Ovary (tissue), 9 donors: ENCODE data around the gene CDK19. TPM values are rescaled to one million over a fixed set of nuclear protein-coding genes. Genes with fewer than 3 reads are reported as not detected.

Source experiments
- DNase-seq, 5 donors: peaks; one replicate each; pipeline ENCODE4 v3.0.0-alpha.2; 2019 to 2020
- H3K27ac ChIP-seq, 2 donors: fragments of 200-600 bp; one replicate each; pipeline versions ENCODE4 v1.5.1 to v1.8.0; 2019 to 2022
- H3K27me3 ChIP-seq: fragments of 200-600 bp; one replicate; pipeline ENCODE4 v1.8.0; 2022
- H3K36me3 ChIP-seq: fragments of 200-600 bp; sonication (generic); one replicate; pipeline ENCODE4 v1.5.1; 2019
- H3K4me1 ChIP-seq: one replicate; pipeline ENCODE4 v1.8.1; 2013; ENCODE audit warnings: mild to moderate bottlenecking, moderate library complexity; ENCODE audit not compliant: insufficient read depth
- H3K4me3 ChIP-seq: fragments of 200-600 bp; sonication (generic); one replicate; pipeline ENCODE4 v1.5.1; 2017
- H3K9me3 ChIP-seq, 2 donors: fragments of 200-600 bp in 1 of 2; sonication (generic) in 1 of 2; one replicate each; pipeline versions ENCODE4 v1.5.1 to v1.8.1; 2013 to 2019; ENCODE audit warnings: mild to moderate bottlenecking in 1 of 2, moderate library complexity in 1 of 2
- EP300 ChIP-seq: sonication (generic); formaldehyde crosslinking; IDR thresholded peaks from one replicate; pipeline ENCODE4 v1.6.1; 2017; ENCODE audit warnings: antibody characterized with exemption
- POLR2A ChIP-seq: fragments of 450-650 bp; IDR thresholded peaks from one replicate; pipeline ENCODE4 v1.6.1; 2017; ENCODE audit warnings: antibody characterized with exemption, mild to moderate bottlenecking, moderate library complexity
- WGBS, 3 donors: extraction: QIAGEN DNeasy Blood & Tissue Kit in 1 of 3; methylation state at CpG; one replicate each; pipeline versions ENCODE4 v1.1.5 to v1.1.7; 2013 to 2017; 5-methylcytosine and 5-hydroxymethylcytosine counted together
- intact Hi-C, 4 donors: fragments of 100-400 bp; cut with DNase I; formaldehyde crosslinking; loops; one replicate each; pipeline versions ENCODE4 v1.11.0 to v1.15.1; 2022 to 2023
- polyA plus RNA-seq, 2 donors: library from polyadenylated mRNA; stranded (reverse); fragments of 200-250 nt in 1 of 2; fragments of 350-450 nt in 1 of 2; fragmentation: Illumina TruSeq in 1 of 2; extraction: RNeasy Lipid Tissue Mini Kit (QIAGEN cat#74804) in 1 of 2; gene quantifications; one replicate each; pipeline ENCODE4 v1.2.3, GENCODE V29; 2013 to 2014
- total RNA-seq, 7 donors: library from RNA; depleted of rRNA in 2 of 7; stranded (reverse); fragments of >200 nt in 2 of 7; fragmentation: NEBNext Ultra II Directional in 3 of 7; extraction: Animal tissue kit (Norgen Biotek cat#: 25700) in 3 of 7; gene quantifications; one replicate each; pipeline versions ENCODE4 v1.1.0 to v1.2.4, GENCODE V29; 2016 to 2023
- TF ChIP-seq, protein P1 (sequence below), 3 donors: fragments of 450-650 bp in 2 of 3; fragments of 200-600 bp in 1 of 3; IDR thresholded peaks; one replicate each; pipeline versions ENCODE4 v1.5.1 to v1.8.0; 2016 to 2022; ENCODE audit warnings: antibody characterized with exemption in 3 of 3, mild to moderate bottlenecking in 1 of 3
- donor health status: DM: no; HTN: no; CAD: no; lungs with moderate emphysema.
- donor health status: DM: no; HTN: no; CAD: no.
- donor health status: Bipolar disorder and iron deficiency.
- donor health status: DM: yes; HTN: yes; CAD: no.
- donor health status: DM: no; HTN: no; CAD: no.
- donor health status: DM: yes; HTN: yes; CAD: no.

CDK19 gene
- total and polyA plus RNA-seq, 9 donors: 9.8 to 20.8 (median 16.7) TPM

DNA sequence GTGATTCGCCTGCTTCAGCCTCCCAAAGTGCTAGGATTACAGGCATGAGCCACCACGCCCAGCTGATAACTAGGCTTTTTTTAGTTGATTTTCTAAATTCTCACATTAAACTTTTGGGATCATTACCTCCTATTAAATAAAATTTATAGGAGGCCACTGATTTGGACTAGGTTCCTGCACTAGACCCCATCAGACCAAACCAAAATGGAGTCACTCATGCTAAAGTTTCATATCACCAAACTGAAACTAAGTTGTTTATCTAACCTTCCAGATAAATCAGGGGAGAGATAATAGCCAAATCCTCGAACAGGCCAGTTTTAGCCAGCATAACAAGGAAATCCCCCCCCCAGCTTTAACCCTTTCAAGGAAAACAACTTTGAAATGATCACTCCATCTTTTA, 240.5 kb downstream of the CDK19 start:
- DNase-seq: no peak
- H3K9me3 ChIP-seq: no peaks in the 10 kb centered on the region
- TF ChIP-seq, protein P1, sequence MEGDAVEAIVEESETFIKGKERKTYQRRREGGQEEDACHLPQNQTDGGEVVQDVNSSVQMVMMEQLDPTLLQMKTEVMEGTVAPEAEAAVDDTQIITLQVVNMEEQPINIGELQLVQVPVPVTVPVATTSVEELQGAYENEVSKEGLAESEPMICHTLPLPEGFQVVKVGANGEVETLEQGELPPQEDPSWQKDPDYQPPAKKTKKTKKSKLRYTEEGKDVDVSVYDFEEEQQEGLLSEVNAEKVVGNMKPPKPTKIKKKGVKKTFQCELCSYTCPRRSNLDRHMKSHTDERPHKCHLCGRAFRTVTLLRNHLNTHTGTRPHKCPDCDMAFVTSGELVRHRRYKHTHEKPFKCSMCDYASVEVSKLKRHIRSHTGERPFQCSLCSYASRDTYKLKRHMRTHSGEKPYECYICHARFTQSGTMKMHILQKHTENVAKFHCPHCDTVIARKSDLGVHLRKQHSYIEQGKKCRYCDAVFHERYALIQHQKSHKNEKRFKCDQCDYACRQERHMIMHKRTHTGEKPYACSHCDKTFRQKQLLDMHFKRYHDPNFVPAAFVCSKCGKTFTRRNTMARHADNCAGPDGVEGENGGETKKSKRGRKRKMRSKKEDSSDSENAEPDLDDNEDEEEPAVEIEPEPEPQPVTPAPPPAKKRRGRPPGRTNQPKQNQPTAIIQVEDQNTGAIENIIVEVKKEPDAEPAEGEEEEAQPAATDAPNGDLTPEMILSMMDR (IDR thresholded peaks at IDR 0.05): no peak
- TF ChIP-seq POLR2A (no peak), EP300 (no peak)
- no peaks in the 10 kb centered on the region for H3K4me1 ChIP-seq
- no peak overlapping the region for H3K27ac ChIP-seq
- H3K36me3 ChIP-seq: no peaks in the 10 kb centered on the region
- no peaks in the 10 kb centered on the region for H3K27me3 ChIP-seq
- 73 to 76% (median 74%) methylated on average over 3 of the region's 3 CpGs for WGBS, 3 donors
- no peak overlapping the region for H3K4me3 ChIP-seq
- intact Hi-C loops: no loop called here

DNA sequence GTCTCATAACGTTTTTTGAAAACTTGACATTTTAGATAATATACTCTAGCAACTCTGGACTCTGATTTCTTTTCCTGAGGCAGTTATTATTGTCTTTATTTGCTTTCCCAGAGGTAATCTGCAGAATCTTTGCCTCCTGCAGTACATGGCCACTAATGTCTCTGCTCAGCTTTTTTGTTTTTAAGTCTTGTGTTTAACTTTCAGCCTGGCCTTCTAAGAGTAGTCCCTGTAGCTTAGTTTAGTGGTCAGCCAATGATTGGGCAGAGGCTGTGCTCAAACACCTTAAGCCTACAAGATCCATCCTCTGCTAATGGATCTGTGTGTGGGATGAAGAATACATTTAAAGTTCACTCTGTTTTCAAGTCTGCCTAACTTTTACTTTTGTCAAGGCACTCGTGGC, 241.7 kb downstream of the CDK19 start:
- no peaks in the 10 kb centered on the region for H3K36me3 ChIP-seq
- WGBS, 3 donors: 36 to 48% (median 37%) methylated on average over 2 of the region's 2 CpGs
- no peak overlapping the region for H3K27ac ChIP-seq
- H3K27me3 ChIP-seq: no peaks in the 10 kb centered on the region
- TF ChIP-seq, protein P1 (IDR thresholded peaks at IDR 0.05): no peak
- no peak for TF ChIP-seq EP300
- no peak for TF ChIP-seq POLR2A
- H3K9me3 ChIP-seq: no peaks in the 10 kb centered on the region
- no peaks in the 10 kb centered on the region for H3K4me1 ChIP-seq
- H3K4me3 ChIP-seq: no peak overlapping the region
- DNase-seq: no peak
- intact Hi-C loops: no loop called here

DNA sequence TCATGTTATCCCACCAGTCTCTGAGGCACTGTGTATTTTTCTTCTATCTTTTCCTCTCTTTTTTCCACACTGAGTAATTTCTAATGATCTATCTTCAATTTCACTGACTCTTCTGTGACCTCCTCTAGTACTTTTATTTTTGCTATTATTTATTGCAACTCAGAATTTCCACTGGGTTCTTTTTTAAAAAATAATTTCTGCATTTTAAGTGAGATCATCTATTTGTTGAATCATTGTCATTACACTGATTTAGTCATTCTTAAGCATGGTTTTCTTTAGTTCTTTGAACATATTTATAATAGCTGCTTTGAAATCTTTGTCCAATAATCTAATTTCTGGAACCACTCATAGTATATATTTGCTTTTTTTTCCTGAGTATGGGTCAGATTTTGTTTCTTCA, 242.1 kb downstream of the CDK19 start:
- Histone ChIP-seq H3K36me3 (no peaks in the 10 kb centered on the region), H3K4me3 (no peak overlapping the region), H3K4me1 (no peaks in the 10 kb centered on the region), H3K27me3 (no peaks in the 10 kb centered on the region), H3K27ac (no peak overlapping the region), H3K9me3 (no peaks in the 10 kb centered on the region)
- no peak for TF ChIP-seq POLR2A
- TF ChIP-seq, protein P1 (IDR thresholded peaks at IDR 0.05): no peak
- no peak for TF ChIP-seq EP300
- intact Hi-C loops: no loop called here
- DNase-seq: no peak

DNA sequence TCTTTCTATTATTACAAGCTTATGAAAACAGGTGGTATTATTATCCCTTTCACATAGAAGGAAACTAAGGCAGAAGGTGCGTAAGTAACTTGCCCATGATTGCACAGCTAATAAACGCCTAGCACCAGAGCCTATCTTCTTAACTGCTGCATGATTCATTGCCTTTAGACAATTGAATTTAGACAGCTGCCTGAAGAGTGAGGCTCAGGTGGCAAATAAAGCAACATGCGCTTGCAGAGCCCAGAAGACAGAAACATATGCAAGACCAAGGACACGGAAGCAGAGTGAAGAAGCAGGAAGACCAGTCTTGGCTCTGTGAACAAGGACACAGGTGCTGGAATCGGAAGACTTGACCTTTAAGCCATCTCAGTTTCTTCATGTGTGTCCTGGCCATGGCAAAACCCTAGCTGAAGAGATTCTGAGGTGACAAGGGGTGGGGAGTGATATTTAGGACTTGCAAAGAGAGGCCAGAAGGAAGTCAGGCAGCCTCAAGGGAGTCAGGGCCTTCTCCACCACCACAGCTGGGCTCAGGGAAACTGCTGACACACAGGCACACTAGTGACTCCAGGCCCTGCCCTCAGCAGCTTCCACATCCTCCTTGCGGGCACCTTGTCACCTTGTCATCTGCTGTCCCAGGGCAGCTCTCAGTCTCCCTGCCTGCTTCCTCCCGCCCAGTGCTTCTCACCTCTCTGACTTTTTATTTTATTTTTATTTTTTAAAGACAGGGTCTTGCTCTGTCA, 247.1 kb downstream of the CDK19 start:
- Histone ChIP-seq H3K4me3 (no peak overlapping the region), H3K4me1 (no peaks in the 10 kb centered on the region), H3K9me3 (no peaks in the 10 kb centered on the region), H3K27me3 (no peaks in the 10 kb centered on the region), H3K27ac (no peak overlapping the region), H3K36me3 (no peaks in the 10 kb centered on the region)
- intact Hi-C loops: no loop called here
- TF ChIP-seq POLR2A (no peak), EP300 (no peak)
- TF ChIP-seq, protein P1 (IDR thresholded peaks at IDR 0.05): no peak
- DNase-seq: no peak
- 76 to 81% (median 80%) methylated on average over 7 of the region's 7 CpGs for WGBS, 3 donors
